Measurements from ENCODE around the gene TSPAN15. TPM values are rescaled to one million over a fixed set of nuclear protein-coding genes. Genes with fewer than 3 reads are reported as not detected.
A peak's percentile ranks its signal among the peaks of the same experiment; 100 is the strongest.

Gene TSPAN15
- total RNA-seq, 1 experiment from 2014 or later = 212 TPM

GRCh38 chr10:69443354-69443753 is 7.9 kb upstream of the TSPAN15 start:
- POLR2A ChIA-PET (ENCODE audit: unreplicated experiment) = interaction anchor here (0.5 kb wide), 1 partner anchor 26 kb away, joined by 4 read pairs; no protein-coding TSS in a partner anchor
- DNase-seq (no peak), ATAC-seq (no peak)
- Histone ChIP-seq H3K36me3 (ENCODE audit: low read depth, low read length) (no peaks in the 10 kb centered on the region), H3K9ac (ENCODE audit: low read length) (no peak overlapping the region), H3K9me2 (replicated peaks; ENCODE audit: low read length) (no peaks in the 10 kb centered on the region), H3K27ac (ENCODE audit: low read length) (no peak overlapping the region), H3K4me3 (ENCODE audit: low read length) (no peak overlapping the region), H3F3A (ENCODE audit: low read length, unreplicated experiment) (peaks cover 50% of the 10 kb centered on the region), H4K20me1 (ENCODE audit: low read length) (no peaks in the 10 kb centered on the region), H3K79me2 (ENCODE audit: low read length) (no peaks in the 10 kb centered on the region), H3K4me2 (ENCODE audit: low read length) (no peak overlapping the region), H3K9me3 (ENCODE audit: low read length) (no peaks in the 10 kb centered on the region), H2AFZ (ENCODE audit: low read length) (no peak overlapping the region), H3K27me3 (ENCODE audit: low read length) (no peaks in the 10 kb centered on the region), H3K4me1 (ENCODE audit: insufficient read depth, low read length) (peaks cover 70% of the 10 kb centered on the region)
- no TSS peak for BruUV-seq (replicated peaks)
- intact Hi-C loops (cut with micrococcal nuclease) = loop anchor here (10.0 kb wide), 1 partner anchor 961 kb away; the partner anchor contains the start of gene EIF4EBP2
- CTCF ChIA-PET = no interaction called here
- TF ChIP-seq EZH2phosphoT487 (IDR thresholded peaks at IDR 0.05; ENCODE audit: borderline replicate concordance, low read length) = no peak
- TF ChIP-seq EZH2 (IDR thresholded peaks at IDR 0.05; ENCODE audit: low read length, unreplicated experiment) = no peak
- TF ChIP-seq CTCF (conservative IDR thresholded peaks at IDR 0.05; ENCODE audit: low read depth, low read length) = no peak

DNA sequence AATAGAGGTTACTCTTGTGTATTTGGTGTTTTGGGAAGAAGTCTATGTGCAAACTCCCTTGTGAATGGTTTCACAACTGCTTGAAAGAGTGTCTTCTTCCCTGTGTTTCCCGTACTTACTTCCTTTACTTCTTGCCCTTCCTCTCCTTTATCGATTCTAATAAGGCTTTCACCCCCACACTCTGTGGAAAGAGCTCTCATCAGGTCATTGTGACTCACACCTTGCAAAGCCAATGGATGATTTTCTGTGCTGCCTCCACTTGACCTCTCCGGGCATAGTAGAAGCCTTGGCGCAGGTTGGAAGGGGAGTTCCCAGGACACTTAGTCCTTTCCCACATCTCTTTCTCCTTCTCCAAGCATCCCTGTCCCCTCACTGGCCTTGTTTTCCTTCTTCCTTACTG is 6.2 kb upstream of the TSPAN15 start:
- Histone ChIP-seq H3K4me3 (ENCODE audit: low read length) (no peak overlapping the region), H3K9me3 (ENCODE audit: low read length) (no peaks in the 10 kb centered on the region), H3K27ac (ENCODE audit: low read length) (peak overlapping the region; percentile 89), H3F3A (ENCODE audit: low read length, unreplicated experiment) (peaks cover 38% of the 10 kb centered on the region), H3K27me3 (ENCODE audit: low read length) (no peaks in the 10 kb centered on the region), H2AFZ (ENCODE audit: low read length) (no peak overlapping the region), H3K9me2 (replicated peaks; ENCODE audit: low read length) (no peaks in the 10 kb centered on the region), H3K79me2 (ENCODE audit: low read length) (no peaks in the 10 kb centered on the region), H3K36me3 (ENCODE audit: low read depth, low read length) (no peaks in the 10 kb centered on the region), H3K9ac (ENCODE audit: low read length) (peak overlapping the region; percentile 62), H3K4me2 (ENCODE audit: low read length) (peak overlapping the region; percentile 69), H4K20me1 (ENCODE audit: low read length) (no peaks in the 10 kb centered on the region), H3K4me1 (ENCODE audit: insufficient read depth, low read length) (peaks cover 70% of the 10 kb centered on the region)
- no peak for TF ChIP-seq EZH2 (IDR thresholded peaks at IDR 0.05; ENCODE audit: low read length, unreplicated experiment)
- intact Hi-C loops (cut with micrococcal nuclease) = loop anchor here (10.0 kb wide), 1 partner anchor 960 kb away; the partner anchor contains the start of gene EIF4EBP2
- ChIA-PET CTCF (no interaction called here), POLR2A (ENCODE audit: unreplicated experiment) (no interaction called here)
- ATAC-seq (no peak), DNase-seq (peak; percentile 38)
- no TSS peak for BruUV-seq (replicated peaks)

DNA sequence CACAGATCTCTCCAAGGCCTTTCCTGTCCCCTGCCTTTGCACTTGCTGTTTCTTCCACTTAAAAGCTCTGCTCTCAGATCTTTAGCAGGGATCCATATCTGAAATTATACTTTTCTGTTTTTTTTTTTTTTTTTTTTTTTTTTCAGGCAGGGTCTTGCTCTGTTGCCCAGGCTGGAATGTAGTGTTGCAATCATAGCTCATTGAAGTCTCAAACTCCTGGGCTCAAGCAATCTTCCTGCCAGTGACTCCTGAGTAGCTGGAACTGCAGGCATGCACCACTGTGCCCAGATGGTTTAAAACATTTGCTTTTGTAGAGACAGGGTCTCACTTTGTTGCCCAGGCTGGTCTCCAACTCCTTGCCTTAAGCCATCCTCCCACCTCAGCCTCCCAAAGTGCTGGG is 5.0 kb upstream of the TSPAN15 start:
- no TSS peak for BruUV-seq (replicated peaks)
- CTCF ChIA-PET = interaction anchor here (0.6 to 1.8 kb wide), 8 partner anchors 7 to 960 kb away, joined by 3 to 11 read pairs (median 4); no protein-coding TSS in a partner anchor
- Histone ChIP-seq H3K4me3 (ENCODE audit: low read length) (peak overlapping the region; percentile 4; the same call in 1 of the 2 replicates), H3K9ac (ENCODE audit: low read length) (peak overlapping the region; percentile 62), H3K9me2 (replicated peaks; ENCODE audit: low read length) (no peaks in the 10 kb centered on the region), H3K4me2 (ENCODE audit: low read length) (peak overlapping the region; percentile 69), H4K20me1 (ENCODE audit: low read length) (no peaks in the 10 kb centered on the region), H3K9me3 (ENCODE audit: low read length) (no peaks in the 10 kb centered on the region), H3K36me3 (ENCODE audit: low read depth, low read length) (no peaks in the 10 kb centered on the region), H3F3A (ENCODE audit: low read length, unreplicated experiment) (peaks cover 31% of the 10 kb centered on the region), H3K79me2 (ENCODE audit: low read length) (no peaks in the 10 kb centered on the region), H3K27ac (ENCODE audit: low read length) (peak overlapping the region; percentile 89), H3K27me3 (ENCODE audit: low read length) (no peaks in the 10 kb centered on the region), H2AFZ (ENCODE audit: low read length) (no peak overlapping the region), H3K4me1 (ENCODE audit: insufficient read depth, low read length) (peaks cover 70% of the 10 kb centered on the region)
- TF ChIP-seq EZH2phosphoT487 (IDR thresholded peaks at IDR 0.05; ENCODE audit: borderline replicate concordance, low read length) = no peak
- no peak for TF ChIP-seq EZH2 (IDR thresholded peaks at IDR 0.05; ENCODE audit: low read length, unreplicated experiment)
- TF ChIP-seq CTCF (conservative IDR thresholded peaks at IDR 0.05; ENCODE audit: low read depth, low read length) = no peak
- POLR2A ChIA-PET (ENCODE audit: unreplicated experiment) = interaction anchor here (0.5 to 1.4 kb wide), 6 partner anchors 7 to 724 kb away, joined by 3 to 22 read pairs (median 6); partner anchors contain the start of gene SAR1A
- intact Hi-C loops (cut with micrococcal nuclease) = loop anchor here (1.0 to 10.0 kb wide), 4 partner anchors 8 to 959 kb away; partner anchors contain the start of gene EIF4EBP2
- ATAC-seq (peak; percentile 5), DNase-seq (no peak)

Data from PC-3 (cell line).